Stimulated activated CD8-positive, alpha-beta memory T cell treated with anti-CD3 and anti-CD28 coated beads, Interleukin-15, amount 100 ng/mL, for 1 hour (primary cell): ENCODE measurements around the gene NCAPG2.

ENCODE experiments used
- DNase-seq: peaks from one replicate; pipeline ENCODE4 v3.0.0-alpha.2; 2020; ENCODE audit warnings: low read depth

The NCAPG2 gene

DNA sequence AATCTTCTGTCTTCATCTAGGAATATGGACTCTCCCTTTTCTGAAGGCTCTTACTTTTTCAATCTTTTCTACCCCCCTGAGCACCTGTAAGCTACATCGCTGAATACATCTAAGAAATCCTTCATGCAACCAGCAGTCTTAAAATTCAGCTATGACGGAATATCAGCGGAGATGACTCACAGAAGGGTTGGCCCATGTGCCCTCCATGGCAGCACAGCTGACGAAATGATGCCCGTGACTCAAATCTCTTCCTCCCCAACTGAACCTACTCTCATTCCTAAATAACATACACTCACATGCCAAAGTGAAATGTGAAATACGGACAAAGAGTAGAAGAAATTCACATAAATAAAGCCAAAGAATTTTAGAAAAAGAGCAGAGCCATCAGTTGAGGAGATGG lies 30.3 kb upstream of the NCAPG2 start:
- no peak for DNase-seq

- no peak for DNase-seq
Observed at GRCh38 chr7:158733775-158734494, 29.3 kb upstream of the NCAPG2 start.

GRCh38 chr7:158733220-158733519 lies 28.6 kb upstream of the NCAPG2 start:
- no peak for DNase-seq

DNA sequence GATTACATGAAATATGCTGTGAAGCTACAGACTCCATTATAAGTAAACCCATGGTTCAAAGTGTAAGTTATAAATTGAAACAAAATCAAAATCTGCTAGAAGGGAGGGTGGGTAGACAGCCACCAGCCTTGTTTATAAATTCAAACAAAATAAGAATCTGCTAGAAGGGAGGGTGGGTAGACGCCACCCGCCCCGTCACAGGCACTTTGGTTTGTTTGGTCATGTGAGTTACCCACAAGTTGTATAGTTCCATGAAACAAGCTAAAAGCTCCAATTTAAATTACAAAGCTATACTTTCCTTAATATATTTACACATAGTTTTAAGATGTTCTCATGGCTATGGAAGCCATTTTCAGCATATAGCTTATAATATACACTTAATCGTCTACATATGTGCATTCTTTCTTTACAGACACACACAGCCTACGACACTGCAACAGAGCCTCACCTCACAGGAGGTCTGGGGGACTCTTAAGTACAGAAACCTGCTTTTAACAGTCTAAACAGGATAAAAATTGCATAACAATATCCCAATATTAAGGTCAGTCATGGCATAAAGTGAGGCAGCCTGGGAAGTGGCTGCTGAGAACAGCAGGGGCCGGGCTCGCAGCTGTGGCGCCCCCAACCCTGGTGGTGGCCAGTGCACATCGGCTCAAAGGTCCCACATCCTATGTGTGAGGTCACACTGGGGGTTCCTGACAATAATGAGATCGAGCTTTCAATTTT lies 28.1 kb upstream of the NCAPG2 start:
- DNase-seq, result no peak

- DNase-seq, result no peak
Observed at GRCh38 chr7:158731761-158732160, 27.2 kb upstream of the NCAPG2 start.

- DNase-seq, result no peak
Observed at GRCh38 chr7:158730383-158731346, 26.1 kb upstream of the NCAPG2 start.

GRCh38 chr7:158729646-158730382 lies 25.2 kb upstream of the NCAPG2 start:
- no peak for DNase-seq

DNA sequence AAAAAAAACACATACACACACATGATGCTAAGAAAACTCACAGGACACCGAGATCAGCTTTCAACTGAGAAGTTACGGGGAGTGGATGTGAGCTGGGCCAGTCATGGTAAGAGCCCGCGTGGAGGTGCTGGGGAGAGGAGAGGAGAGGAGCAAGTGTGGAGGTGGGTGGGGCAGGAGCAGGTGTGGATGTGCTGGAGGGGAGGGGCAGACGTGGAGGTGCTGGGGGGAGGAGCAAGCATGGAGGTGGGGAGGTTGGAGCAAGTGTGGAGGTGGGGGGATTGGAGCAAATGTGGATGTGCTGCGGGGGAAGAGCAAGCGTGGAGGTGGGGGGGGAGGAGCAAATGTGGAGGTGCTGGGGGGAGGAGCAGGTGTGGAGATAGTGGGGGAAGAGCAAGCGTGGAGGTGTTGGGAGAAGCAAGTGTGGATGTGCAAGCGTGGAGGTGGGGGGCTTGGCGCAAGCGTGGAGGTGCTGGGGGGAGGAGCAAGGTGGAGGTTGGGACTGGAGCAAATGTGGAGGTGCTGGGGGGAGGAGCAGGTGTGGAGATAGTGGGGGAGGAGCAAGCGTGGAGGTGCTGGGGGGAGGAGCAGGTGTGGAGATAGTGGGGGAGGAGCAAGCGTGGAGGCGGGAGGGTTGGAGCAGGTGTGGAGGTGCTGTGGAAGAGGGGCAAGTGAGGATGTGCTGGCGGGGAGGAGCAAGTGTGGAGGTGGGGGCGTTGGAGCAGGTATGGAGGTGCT lies 24.5 kb upstream of the NCAPG2 start:
- no peak for DNase-seq

DNA sequence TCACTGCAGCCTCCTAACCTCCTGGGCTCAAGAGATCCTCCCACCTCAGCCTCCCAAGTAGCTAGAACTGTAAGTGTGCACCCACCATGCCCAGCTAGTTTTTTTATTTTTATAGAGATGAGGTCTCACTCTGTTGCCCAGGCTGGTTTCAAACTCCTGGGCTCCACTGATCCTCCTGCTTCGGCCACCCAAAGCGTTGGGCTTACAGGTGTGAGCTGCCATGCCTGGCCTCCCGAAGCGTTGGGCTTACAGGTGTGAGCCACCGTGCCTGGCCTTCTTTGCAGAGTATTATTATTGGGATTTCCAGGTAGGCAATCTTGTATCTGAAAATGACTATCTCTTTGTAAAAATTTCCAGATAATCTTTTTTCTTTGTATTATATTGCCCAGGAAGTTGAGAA lies 23.1 kb upstream of the NCAPG2 start:
- DNase-seq, result no peak

DNA sequence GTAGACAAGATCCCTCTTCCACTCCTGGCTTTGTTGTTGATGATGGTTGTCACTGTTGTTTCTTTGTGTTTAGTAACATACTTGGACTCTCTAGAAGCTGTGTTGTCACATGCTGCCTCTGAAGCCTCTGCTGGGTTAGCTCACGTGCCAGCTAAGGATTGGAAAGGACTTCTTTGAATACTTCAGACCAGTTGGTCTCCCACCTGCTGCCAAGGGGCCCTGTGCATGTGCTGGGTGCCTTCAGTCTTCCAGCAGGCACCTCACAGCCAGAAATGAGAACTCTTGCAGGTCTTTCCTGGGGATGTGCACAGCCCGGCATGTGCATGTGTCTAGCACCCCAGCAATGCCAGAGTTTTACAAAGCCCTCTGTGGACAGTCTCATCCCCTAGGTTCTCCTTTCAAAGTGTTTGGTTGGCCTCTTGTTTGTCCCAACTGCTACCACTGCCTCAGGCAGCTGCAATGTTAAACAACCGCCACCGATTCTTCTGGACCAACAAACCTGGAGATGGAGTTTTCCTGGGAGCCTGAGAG lies 21.7 kb upstream of the NCAPG2 start:
- no peak for DNase-seq

GRCh38 chr7:158725506-158725800 lies 20.8 kb upstream of the NCAPG2 start:
- DNase-seq, result no peak

DNA sequence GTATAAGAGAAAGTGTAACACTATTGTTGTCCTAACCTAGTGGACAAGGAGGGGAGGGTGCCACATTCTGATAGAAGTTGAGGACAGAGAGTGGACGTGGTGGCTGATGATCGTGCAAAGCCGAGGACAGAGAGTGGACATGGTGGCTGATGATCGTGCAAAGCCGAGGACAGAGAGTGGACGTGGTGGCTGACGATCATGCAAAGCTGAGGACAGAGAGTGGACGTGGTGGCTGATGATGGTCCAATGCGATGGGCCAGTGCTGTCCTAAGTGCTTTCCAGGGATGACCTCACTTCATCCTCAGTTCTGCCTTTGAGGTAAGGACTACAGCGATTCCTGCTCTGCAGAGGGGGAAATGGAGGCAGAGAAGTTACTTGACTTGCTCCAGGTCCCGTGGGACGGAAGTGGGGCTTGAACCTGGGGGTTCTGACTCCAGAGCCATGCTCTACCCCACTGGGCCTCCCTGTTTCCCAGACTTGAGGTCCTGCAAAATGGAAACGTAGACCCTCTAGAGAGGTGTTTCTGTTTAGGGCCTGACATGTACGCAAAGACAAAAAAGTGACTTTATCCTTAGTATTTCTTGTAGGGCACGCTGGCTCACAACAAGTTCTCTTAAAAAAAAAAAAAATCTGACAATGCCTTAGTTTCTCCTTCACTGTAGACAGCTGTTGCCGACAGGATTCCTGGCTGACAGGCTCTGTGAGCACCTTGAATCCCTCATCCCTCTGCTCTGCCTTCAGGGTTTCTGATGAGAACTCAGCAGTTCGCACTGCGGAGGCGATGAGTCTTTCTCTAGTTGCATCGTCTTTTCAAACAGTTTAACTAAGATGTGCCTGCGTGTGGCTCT lies 20.3 kb upstream of the NCAPG2 start:
- DNase-seq, result no peak

DNA sequence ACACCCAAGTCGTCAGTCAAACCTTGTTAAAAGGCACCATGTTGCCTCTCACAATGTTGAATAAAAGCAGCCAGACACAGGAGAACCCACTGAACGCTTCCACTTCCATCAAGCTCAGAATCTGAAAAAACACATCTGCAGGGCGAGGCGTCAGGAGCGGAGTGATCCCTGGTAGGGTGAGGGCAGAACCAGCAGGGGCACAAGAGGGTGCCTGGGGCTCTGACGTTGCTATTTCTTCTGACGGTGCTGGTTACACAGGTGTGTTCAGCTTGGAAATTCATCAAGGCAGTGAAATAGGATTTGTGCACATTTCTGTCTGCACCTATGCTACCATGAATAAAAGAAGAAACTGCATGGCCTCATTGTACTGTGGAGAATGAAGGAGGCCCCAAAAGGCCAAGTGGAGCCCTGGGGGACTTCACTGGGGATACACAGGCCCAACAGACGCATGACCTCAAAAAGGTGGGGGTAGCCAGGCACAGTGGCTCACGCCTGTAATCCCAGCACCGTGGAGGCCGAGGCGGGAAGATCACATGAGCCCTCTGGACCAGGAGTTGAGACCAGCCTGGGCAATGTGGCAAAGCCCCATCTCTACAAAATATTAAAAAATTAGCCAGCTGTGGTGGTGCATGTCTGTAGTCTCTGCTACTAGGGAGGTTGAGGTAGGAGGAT lies 19.2 kb upstream of the NCAPG2 start:
- DNase-seq, result no peak

GRCh38 chr7:158723266-158723665 lies 18.7 kb upstream of the NCAPG2 start:
- DNase-seq, result no peak

DNA sequence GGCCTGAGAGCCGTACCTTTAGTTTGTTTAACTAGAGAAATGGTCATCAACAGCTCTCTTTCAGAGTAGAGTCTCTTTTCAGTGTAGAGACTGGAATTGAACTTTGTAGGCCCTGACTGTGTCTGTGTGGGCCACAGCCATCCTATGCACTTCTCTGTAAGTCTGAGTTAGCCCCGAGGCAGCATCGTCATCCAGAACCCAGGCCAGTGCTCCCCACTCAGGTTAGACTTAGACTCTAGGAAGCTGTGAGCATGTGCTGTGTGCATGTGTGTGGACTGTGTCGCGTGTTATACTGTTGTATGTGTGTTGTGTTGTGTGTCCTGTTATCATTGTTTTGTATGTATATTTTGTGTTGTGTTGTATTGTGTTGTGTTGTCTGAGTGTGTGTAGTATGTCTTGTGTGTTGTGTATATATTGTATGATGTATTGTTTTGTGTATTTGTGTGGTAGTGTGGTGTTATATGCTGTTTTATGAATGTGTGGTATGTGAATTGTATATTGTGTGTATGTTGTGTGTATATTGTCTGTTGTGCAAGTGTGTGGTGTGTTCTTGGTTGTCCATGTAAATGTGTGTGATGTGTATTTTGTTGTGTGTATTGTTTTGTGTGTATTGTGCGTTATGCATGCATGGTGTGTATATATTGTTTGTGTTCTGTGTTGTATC lies 18.1 kb upstream of the NCAPG2 start:
- no peak for DNase-seq

DNA sequence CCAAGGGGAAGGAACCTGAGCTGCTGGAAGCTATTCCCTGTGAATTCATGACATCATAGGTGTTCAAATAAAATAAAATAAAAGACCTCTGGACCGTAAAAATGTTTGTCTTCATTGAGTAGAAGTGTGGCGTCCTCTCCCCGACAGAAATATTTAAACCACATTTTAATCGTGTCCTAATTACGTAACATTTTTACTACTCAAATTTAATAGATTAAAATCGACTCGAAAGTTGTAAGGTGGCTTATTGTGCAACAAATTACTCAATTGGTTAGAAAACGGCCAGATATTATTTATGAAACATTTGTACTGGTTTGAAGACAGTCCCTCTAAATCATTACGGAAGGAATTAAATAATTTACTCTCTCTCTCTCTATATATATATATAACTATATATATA lies 15.5 kb upstream of the NCAPG2 start:
- no peak for DNase-seq

GRCh38 chr7:158716802-158717201 lies 12.2 kb upstream of the NCAPG2 start:
- DNase-seq, result no peak

DNA sequence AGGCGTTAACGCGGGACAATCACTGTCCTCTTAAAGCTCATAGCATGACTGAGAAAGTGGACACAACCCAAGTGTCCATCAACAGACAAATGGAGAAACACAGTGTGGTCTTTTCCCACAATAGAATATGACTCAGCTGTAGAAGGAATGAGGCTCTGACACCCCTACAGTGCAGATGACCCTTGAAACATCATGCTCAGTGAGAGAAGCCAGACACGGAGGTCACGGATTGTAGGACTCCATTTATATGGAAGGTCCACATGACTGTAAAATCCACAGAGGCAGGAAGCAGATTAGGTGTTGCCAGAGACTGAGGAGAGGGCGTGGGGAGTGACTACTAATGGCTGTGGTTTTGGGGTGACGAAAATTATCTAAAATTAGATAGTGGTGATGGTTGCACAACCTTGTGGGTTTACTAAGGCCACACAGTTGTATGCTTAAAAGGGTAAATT lies 6.1 kb upstream of the NCAPG2 start:
- DNase-seq, result no peak

GRCh38 chr7:158707610-158708009 lies 3.0 kb upstream of the NCAPG2 start:
- DNase-seq, result no peak
